T-helper 2 cell treated with Interferon-gamma antibody and Interleukin-4, amounts not matched to agents 5 μg/mL and 100 μg/mL, for 36 hours (primary cell): ENCODE results near the gene ALKBH5.
"Not testable (repeated sequence)": the region's sequence is repeated elsewhere in the genome, so short reads cannot be mapped to it uniquely, and the experiment has no call there.

Experiments used
- DNase-seq: peaks from one replicate; pipeline ENCODE4 v3.0.0; 2021; ENCODE audit warnings: low spot score
- H3K27ac Mint-ChIP-seq: one replicate; pipeline ENCODE4 v1.8.0; 2021; ENCODE audit warnings: mild to moderate bottlenecking, mixed read lengths
- H3K27me3 Mint-ChIP-seq: one replicate; pipeline ENCODE4 v1.8.0; 2021; ENCODE audit warnings: low read depth, mixed read lengths
- H3K36me3 Mint-ChIP-seq: one replicate; pipeline ENCODE4 v1.8.0; 2021; ENCODE audit warnings: low read depth, mixed read lengths
- H3K4me1 Mint-ChIP-seq: one replicate; pipeline ENCODE4 v1.8.0; 2021; ENCODE audit warnings: low read depth, mixed read lengths
- H3K4me3 Mint-ChIP-seq: one replicate; pipeline ENCODE4 v1.8.0; 2022; ENCODE audit warnings: mild to moderate bottlenecking, moderate library complexity, mixed read lengths
- H3K9me3 Mint-ChIP-seq: one replicate; pipeline ENCODE4 v1.8.0; 2021; ENCODE audit warnings: mixed read lengths

The ALKBH5 gene

GRCh38 chr17:18203308-18203707 lies 19.7 kb downstream of the ALKBH5 start:
- H3K4me3 Mint-ChIP-seq: no peak overlapping the region
- H3K9me3 Mint-ChIP-seq: no peaks in the 10 kb centered on the region
- H3K27me3 Mint-ChIP-seq: no peaks in the 10 kb centered on the region
- peaks cover 21% of the 10 kb centered on the region for H3K36me3 Mint-ChIP-seq
- peaks cover 2% of the 10 kb centered on the region for H3K4me1 Mint-ChIP-seq
- DNase-seq: no peak
- no peak overlapping the region for H3K27ac Mint-ChIP-seq

GRCh38 chr17:18205861-18206260 lies 22.2 kb downstream of the ALKBH5 start:
- H3K4me1 Mint-ChIP-seq: no peaks in the 10 kb centered on the region
- H3K4me3 Mint-ChIP-seq: no peak overlapping the region

GRCh38 chr17:18206962-18207361 lies 23.3 kb downstream of the ALKBH5 start:
- H3K27me3 Mint-ChIP-seq: no peaks in the 10 kb centered on the region
- no peaks in the 10 kb centered on the region for H3K9me3 Mint-ChIP-seq
- no peaks in the 10 kb centered on the region for H3K4me1 Mint-ChIP-seq
- H3K36me3 Mint-ChIP-seq: peaks cover 30% of the 10 kb centered on the region
- no peak overlapping the region for H3K27ac Mint-ChIP-seq
- DNase-seq: no peak
- H3K4me3 Mint-ChIP-seq: no peak overlapping the region

More at GRCh38 chr17:18205861-18206260, 22.2 kb downstream of the ALKBH5 start:
- no peaks in the 10 kb centered on the region for H3K27me3 Mint-ChIP-seq
- DNase-seq: no peak
- no peaks in the 10 kb centered on the region for H3K9me3 Mint-ChIP-seq
- no peak overlapping the region for H3K27ac Mint-ChIP-seq
- peaks cover 34% of the 10 kb centered on the region for H3K36me3 Mint-ChIP-seq

GRCh38 chr17:18208092-18208491 lies 24.5 kb downstream of the ALKBH5 start:
- Mint-ChIP-seq H3K4me3 (no peak overlapping the region), H3K4me1 (no peaks in the 10 kb centered on the region), H3K9me3 (no peaks in the 10 kb centered on the region), H3K36me3 (peaks cover 30% of the 10 kb centered on the region), H3K27ac (no peak overlapping the region), H3K27me3 (no peaks in the 10 kb centered on the region)
- no peak for DNase-seq

GRCh38 chr17:18213666-18214270 lies 30.1 kb downstream of the ALKBH5 start:
- Mint-ChIP-seq H3K4me1 (no peaks in the 10 kb centered on the region), H3K9me3 (no peaks in the 10 kb centered on the region), H3K4me3 (no peak overlapping the region), H3K27ac (no peak overlapping the region), H3K27me3 (no peaks in the 10 kb centered on the region), H3K36me3 (peaks cover 16% of the 10 kb centered on the region)
- no peak for DNase-seq

GRCh38 chr17:18216906-18217305 lies 33.3 kb downstream of the ALKBH5 start:
- not testable (repeated sequence) for H3K27me3 Mint-ChIP-seq, H3K36me3 Mint-ChIP-seq, H3K27ac Mint-ChIP-seq, DNase-seq, H3K4me3 Mint-ChIP-seq, H3K4me1 Mint-ChIP-seq, H3K9me3 Mint-ChIP-seq

GRCh38 chr17:18217412-18218015 lies 33.9 kb downstream of the ALKBH5 start:
- no peaks in the 10 kb centered on the region for H3K4me1 Mint-ChIP-seq
- H3K27ac Mint-ChIP-seq: no peak overlapping the region
- no peaks in the 10 kb centered on the region for H3K27me3 Mint-ChIP-seq
- H3K4me3 Mint-ChIP-seq: no peak overlapping the region
- no peaks in the 10 kb centered on the region for H3K9me3 Mint-ChIP-seq
- peak; percentile 64 for DNase-seq
- H3K36me3 Mint-ChIP-seq: no peaks in the 10 kb centered on the region

GRCh38 chr17:18218756-18219415 lies 35.3 kb downstream of the ALKBH5 start:
- H3K27me3 Mint-ChIP-seq: no peaks in the 10 kb centered on the region
- H3K4me1 Mint-ChIP-seq: no peaks in the 10 kb centered on the region
- DNase-seq: no peak
- H3K36me3 Mint-ChIP-seq: no peaks in the 10 kb centered on the region
- no peak overlapping the region for H3K4me3 Mint-ChIP-seq
- H3K9me3 Mint-ChIP-seq: no peaks in the 10 kb centered on the region
- H3K27ac Mint-ChIP-seq: no peak overlapping the region

GRCh38 chr17:18224053-18224386 lies 40.4 kb downstream of the ALKBH5 start:
- H3K27ac Mint-ChIP-seq: no peak overlapping the region
- H3K9me3 Mint-ChIP-seq: no peaks in the 10 kb centered on the region
- peaks cover 20% of the 10 kb centered on the region for H3K4me1 Mint-ChIP-seq
- H3K4me3 Mint-ChIP-seq: no peak overlapping the region
- DNase-seq: no peak
- H3K27me3 Mint-ChIP-seq: no peaks in the 10 kb centered on the region
- H3K36me3 Mint-ChIP-seq: no peaks in the 10 kb centered on the region

GRCh38 chr17:18224387-18225120 lies 40.9 kb downstream of the ALKBH5 start:
- no peak for DNase-seq
- Mint-ChIP-seq H3K9me3 (no peaks in the 10 kb centered on the region), H3K4me3 (peak overlapping the region; percentile 74), H3K36me3 (no peaks in the 10 kb centered on the region), H3K4me1 (peaks cover 20% of the 10 kb centered on the region), H3K27ac (no peak overlapping the region), H3K27me3 (no peaks in the 10 kb centered on the region)

GRCh38 chr17:18225121-18225641 lies 41.6 kb downstream of the ALKBH5 start, which contains the start of gene LLGL1:
Gene LLGL1 (plus strand): TSS chr17:18225635. CDS start chr17:18225683, 48 bp downstream.
- Mint-ChIP-seq H3K36me3 (no peaks in the 10 kb centered on the region), H3K4me1 (peaks cover 20% of the 10 kb centered on the region)

GRCh38 chr17:18225642-18226283 lies 42.1 kb downstream of the ALKBH5 start:
- H3K4me1 Mint-ChIP-seq: peaks cover 20% of the 10 kb centered on the region
- H3K27me3 Mint-ChIP-seq: no peaks in the 10 kb centered on the region
- peak overlapping the region; percentile 93 for H3K4me3 Mint-ChIP-seq
- no peaks in the 10 kb centered on the region for H3K36me3 Mint-ChIP-seq
- H3K27ac Mint-ChIP-seq: peak overlapping the region; percentile 90
- no peaks in the 10 kb centered on the region for H3K9me3 Mint-ChIP-seq
- DNase-seq: no peak

More at GRCh38 chr17:18225121-18225641, 41.6 kb downstream of the ALKBH5 start, which contains the start of gene LLGL1:
- peak; percentile 96 for DNase-seq
- H3K27ac Mint-ChIP-seq: peak within 1 kb of the TSS; percentile 90
- H3K27me3 Mint-ChIP-seq: no peaks in the 10 kb centered on the region
- H3K9me3 Mint-ChIP-seq: no peaks in the 10 kb centered on the region
- H3K4me3 Mint-ChIP-seq: peak within 1 kb of the TSS; percentile 93

GRCh38 chr17:18226284-18226945 lies 42.8 kb downstream of the ALKBH5 start:
- no peaks in the 10 kb centered on the region for H3K27me3 Mint-ChIP-seq
- DNase-seq: no peak
- H3K27ac Mint-ChIP-seq: peak overlapping the region; percentile 90
- H3K4me1 Mint-ChIP-seq: peaks cover 20% of the 10 kb centered on the region
- H3K9me3 Mint-ChIP-seq: no peaks in the 10 kb centered on the region
- H3K4me3 Mint-ChIP-seq: peak overlapping the region; percentile 93
- no peaks in the 10 kb centered on the region for H3K36me3 Mint-ChIP-seq
